SK-N-SH (cell line): ENCODE measurements around the gene GARS1. TPM values are rescaled to one million over a fixed set of nuclear protein-coding genes. Genes with fewer than 3 reads are reported as not detected.

Experiments used
- CTCF ChIA-PET: fragments of 300-600, 350-600 bp; formaldehyde crosslinking; extraction: SDS; loops from one replicate; lab custom pipeline; 2021; lab: Yijun Ruan, JAX
- POLR2A ChIA-PET: fragments of 350-600 bp; sonication (Branson Sonifier 250); formaldehyde crosslinking; extraction: SDS; loops from one replicate; lab custom pipeline; 2020; ENCODE audit warnings: antibody characterized with exemption, inconsistent platforms; lab: Yijun Ruan, JAX
- DNase-seq: peaks from one replicate; pipeline ENCODE4 v3.0.0; 2012
- H2AFZ ChIP-seq: fragments of 200-600 bp; sonication (generic); 2 replicates; pipeline ENCODE4 v1.8.1; 2016; ENCODE audit warnings: antibody characterized with exemption, mild to moderate bottlenecking, low read depth
- H3F3A ChIP-seq: fragments of 200-600 bp; sonication (generic); replicated peaks from 2 replicates; pipeline ENCODE3; 2016; ENCODE audit warnings: antibody characterized with exemption, mild to moderate bottlenecking; ENCODE audit not compliant: insufficient read depth
- H3K27ac ChIP-seq, 2 experiments: fragments of 200-500 bp in 1 of 2; fragments of 200-600 bp in 1 of 2; sonication (Bioruptor generic) in 1 of 2; sonication (generic), shearing (Covaris generic) in 1 of 2; 2 replicates each; pipeline versions ENCODE4 v1.5.1 to v1.6.1; 2014 to 2016; ENCODE audit warnings: low read depth in 2 of 2, inconsistent platforms in 1 of 2, low read length in 1 of 2, mild to moderate bottlenecking in 1 of 2, mixed read lengths in 1 of 2
- H3K27me3 ChIP-seq: fragments of 200-600 bp; sonication (generic), shearing (Covaris generic); 2 replicates; pipeline ENCODE4 v1.6.1; 2016; ENCODE audit warnings: mixed run types; ENCODE audit not compliant: insufficient read depth
- H3K36me3 ChIP-seq, 2 experiments: fragments of 200-500 bp in 1 of 2; fragments of 200-600 bp in 1 of 2; sonication (Bioruptor generic) in 1 of 2; sonication (generic) in 1 of 2; replicated peaks in 1 of 2; 2 replicates each; pipeline versions ENCODE3 to v1.5.1; 2014 to 2016; ENCODE audit warnings: low read length in 1 of 2, mild to moderate bottlenecking in 1 of 2; ENCODE audit not compliant: insufficient read depth in 2 of 2, control insufficient read depth in 1 of 2
- H3K4me1 ChIP-seq, 2 experiments: fragments of 200-500 bp in 1 of 2; fragments of 200-600 bp in 1 of 2; sonication (Bioruptor generic) in 1 of 2; sonication (generic), shearing (Covaris generic) in 1 of 2; 2 replicates each; pipeline versions ENCODE4 v1.5.1 to v1.6.1; 2014 to 2016; ENCODE audit warnings: low read depth in 1 of 2, low read length in 1 of 2, mixed run types in 1 of 2; ENCODE audit not compliant: insufficient read depth in 2 of 2, control insufficient read depth in 1 of 2
- H3K4me2 ChIP-seq: fragments of 200-600 bp; sonication (generic), shearing (Covaris generic); 2 replicates; pipeline ENCODE4 v1.6.1; 2017; ENCODE audit warnings: mixed run types
- H3K4me3 ChIP-seq, 2 experiments: fragments of 200-500 bp in 1 of 2; fragments of 200-600 bp in 1 of 2; sonication (Bioruptor generic) in 1 of 2; sonication (generic), shearing (Covaris generic) in 1 of 2; 2 replicates each; pipeline versions ENCODE4 v1.5.1 to v1.8.1; 2014 to 2016; ENCODE audit warnings: low read depth in 2 of 2, inconsistent platforms in 1 of 2, low read length in 1 of 2, mild to moderate bottlenecking in 1 of 2, mixed read lengths in 1 of 2, moderate library complexity in 1 of 2
- H3K79me2 ChIP-seq: fragments of 200-600 bp; sonication (generic); 2 replicates; pipeline ENCODE4 v1.8.1; 2017; ENCODE audit warnings: mild to moderate bottlenecking; ENCODE audit not compliant: insufficient read depth
- H3K9ac ChIP-seq: fragments of 200-600 bp; sonication (generic); 2 replicates; pipeline ENCODE4 v1.6.1; 2017; ENCODE audit warnings: mixed run types
- H3K9me2 ChIP-seq: fragments of 200-600 bp; sonication (generic); 2 replicates; pipeline ENCODE4 v1.6.1; 2017; ENCODE audit warnings: mixed run types
- H3K9me3 ChIP-seq: fragments of 200-600 bp; sonication (generic); 2 replicates; pipeline ENCODE4 v1.6.1; 2017; ENCODE audit warnings: mixed run types, mild to moderate bottlenecking, moderate library complexity
- H4K20me1 ChIP-seq: fragments of 200-600 bp; sonication (generic); 2 replicates; pipeline ENCODE4 v1.6.1; 2017; ENCODE audit warnings: mild to moderate bottlenecking, mixed run types; ENCODE audit not compliant: insufficient read depth
- EP300 ChIP-seq, 2 experiments: IDR thresholded peaks; 2 replicates each; pipeline versions ENCODE4 v1.4.0 to v1.6.1; 2012; ENCODE audit warnings: borderline replicate concordance in 1 of 2, low read depth in 1 of 2, low read length in 1 of 2
- EZH2phosphoT487 ChIP-seq: fragments of 200-600 bp; sonication (generic); IDR thresholded peaks from 2 replicates; pipeline ENCODE4 v1.6.1; 2017; ENCODE audit warnings: low read depth, mixed run types, mild to moderate bottlenecking, antibody characterized with exemption, moderate library complexity, borderline replicate concordance
- FOXM1 ChIP-seq: IDR thresholded peaks from 2 replicates; pipeline ENCODE4 v1.4.0; 2012; ENCODE audit warnings: low read depth, mild to moderate bottlenecking
- GABPA ChIP-seq: IDR thresholded peaks from 2 replicates; pipeline ENCODE4 v1.4.0; 2012; ENCODE audit warnings: low read depth, mild to moderate bottlenecking
- JUND ChIP-seq: IDR thresholded peaks from 2 replicates; pipeline ENCODE4 v1.4.0; 2012
- MAX ChIP-seq: IDR thresholded peaks from 2 replicates; pipeline ENCODE4 v1.4.0; 2012; ENCODE audit warnings: low read depth
- MEF2A ChIP-seq: IDR thresholded peaks from 2 replicates; pipeline ENCODE4 v1.4.0; 2012; ENCODE audit warnings: low read depth, borderline replicate concordance
- NFIC ChIP-seq: IDR thresholded peaks from 2 replicates; pipeline ENCODE4 v1.4.0; 2012; ENCODE audit warnings: borderline replicate concordance
- RCOR1 ChIP-seq: fragments of 150-350 bp; IDR thresholded peaks from 2 replicates; pipeline ENCODE4 v1.6.1; 2017; ENCODE audit warnings: antibody characterized with exemption, low read length
- RXRA ChIP-seq: IDR thresholded peaks from 2 replicates; pipeline ENCODE4 v1.4.0; 2012; ENCODE audit warnings: low read depth, mild to moderate bottlenecking, borderline replicate concordance
- SMC3 ChIP-seq: IDR thresholded peaks from 2 replicates; pipeline ENCODE4 v1.6.1; 2012; ENCODE audit warnings: low read depth, low read length, improper control_type of control experiment
- TAF1 ChIP-seq: IDR thresholded peaks from 2 replicates; pipeline ENCODE4 v1.6.1; 2012; ENCODE audit warnings: low read depth, mild to moderate bottlenecking, low read length, moderate library complexity, borderline replicate concordance
- USF2 ChIP-seq: fragments of 150-350 bp; IDR thresholded peaks from 2 replicates; pipeline ENCODE4 v1.6.1; 2017; ENCODE audit warnings: antibody characterized with exemption, low read length, low read depth, borderline replicate concordance
- YY1 ChIP-seq: IDR thresholded peaks from 2 replicates; pipeline ENCODE4 v1.4.0; 2012; ENCODE audit warnings: low read depth, mild to moderate bottlenecking
- WGBS: methylation state at CpG from one replicate; pipeline ENCODE4 v1.1.6; 2017; ENCODE audit warnings: low lambda C conversion rate; 5-methylcytosine and 5-hydroxymethylcytosine counted together
- polyA plus RNA-seq, 3 experiments: library from polyadenylated mRNA; depleted of rRNA; stranded (reverse); fragments of >200 nt; gene quantifications; 2 replicates each; pipeline ENCODE4 v1.2.3, GENCODE V29; 2012
- TF ChIP-seq, protein P1 (sequence below): IDR thresholded peaks from 2 replicates; pipeline ENCODE4 v1.6.1; 2012; ENCODE audit warnings: mild to moderate bottlenecking, low read depth, low read length, moderate library complexity

GARS1 gene
- polyA plus RNA-seq, 1 of the 3 experiments (the other 2 are of a cell fraction) = 301 TPM

GRCh38 chr7:30665449-30665848, 70.8 kb downstream of the GARS1 start:
- Histone ChIP-seq H3K79me2 (no peaks in the 10 kb centered on the region), H3K27ac (no peak overlapping the region), H3K9me2 (no peaks in the 10 kb centered on the region), H3K27me3 (peaks cover 8% of the 10 kb centered on the region), H3K4me2 (no peak overlapping the region), H3K9me3 (no peaks in the 10 kb centered on the region), H3K9ac (no peak overlapping the region), H3K36me3 (no peaks in the 10 kb centered on the region), H2AFZ (no peak overlapping the region), H3K4me1 (peaks cover 0 to 15% of the 10 kb centered on the region in 2 experiments; a peak in 2 of 4 replicates), H3K4me3 (no peak overlapping the region), H4K20me1 (no peaks in the 10 kb centered on the region), H3F3A (no peaks in the 10 kb centered on the region)
- DNase-seq = no peak
- 66% methylated on average over 11 of the region's 11 CpGs for WGBS
- CTCF ChIA-PET = interaction anchor here (1.5 to 3.4 kb wide), 2 partner anchors 19 to 75 kb away, joined by 3 to 24 read pairs; no protein-coding TSS in a partner anchor
- TF ChIP-seq MEF2A (no peak), RCOR1 (no peak), FOXM1 (no peak), USF2 (no peak), EP300 (IDR thresholded peaks at IDR 0.05; ENCODE audit: borderline replicate concordance in 1 of 2, low read depth in 1 of 2, low read length in 1 of 2) (no peak), YY1 (no peak), SMC3 (no peak), MAX (no peak), GABPA (no peak), EZH2phosphoT487 (no peak), NFIC (no peak), JUND (no peak), TAF1 (no peak), RXRA (no peak)
- TF ChIP-seq, protein P1, sequence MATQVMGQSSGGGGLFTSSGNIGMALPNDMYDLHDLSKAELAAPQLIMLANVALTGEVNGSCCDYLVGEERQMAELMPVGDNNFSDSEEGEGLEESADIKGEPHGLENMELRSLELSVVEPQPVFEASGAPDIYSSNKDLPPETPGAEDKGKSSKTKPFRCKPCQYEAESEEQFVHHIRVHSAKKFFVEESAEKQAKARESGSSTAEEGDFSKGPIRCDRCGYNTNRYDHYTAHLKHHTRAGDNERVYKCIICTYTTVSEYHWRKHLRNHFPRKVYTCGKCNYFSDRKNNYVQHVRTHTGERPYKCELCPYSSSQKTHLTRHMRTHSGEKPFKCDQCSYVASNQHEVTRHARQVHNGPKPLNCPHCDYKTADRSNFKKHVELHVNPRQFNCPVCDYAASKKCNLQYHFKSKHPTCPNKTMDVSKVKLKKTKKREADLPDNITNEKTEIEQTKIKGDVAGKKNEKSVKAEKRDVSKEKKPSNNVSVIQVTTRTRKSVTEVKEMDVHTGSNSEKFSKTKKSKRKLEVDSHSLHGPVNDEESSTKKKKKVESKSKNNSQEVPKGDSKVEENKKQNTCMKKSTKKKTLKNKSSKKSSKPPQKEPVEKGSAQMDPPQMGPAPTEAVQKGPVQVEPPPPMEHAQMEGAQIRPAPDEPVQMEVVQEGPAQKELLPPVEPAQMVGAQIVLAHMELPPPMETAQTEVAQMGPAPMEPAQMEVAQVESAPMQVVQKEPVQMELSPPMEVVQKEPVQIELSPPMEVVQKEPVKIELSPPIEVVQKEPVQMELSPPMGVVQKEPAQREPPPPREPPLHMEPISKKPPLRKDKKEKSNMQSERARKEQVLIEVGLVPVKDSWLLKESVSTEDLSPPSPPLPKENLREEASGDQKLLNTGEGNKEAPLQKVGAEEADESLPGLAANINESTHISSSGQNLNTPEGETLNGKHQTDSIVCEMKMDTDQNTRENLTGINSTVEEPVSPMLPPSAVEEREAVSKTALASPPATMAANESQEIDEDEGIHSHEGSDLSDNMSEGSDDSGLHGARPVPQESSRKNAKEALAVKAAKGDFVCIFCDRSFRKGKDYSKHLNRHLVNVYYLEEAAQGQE = no peak
- POLR2A ChIA-PET = no interaction called here
